Heart left ventricle (tissue), 13 donors: ENCODE data around the gene MAP3K3.

Source experiments
- POLR2A ChIP-seq, 2 donors: fragments of 450-650 bp; IDR thresholded peaks; one replicate each; pipeline ENCODE4 v1.6.1; 2017; ENCODE audit warnings: antibody characterized with exemption in 2 of 2, mild to moderate bottlenecking in 2 of 2, moderate library complexity in 2 of 2
- TF ChIP-seq, protein P1 (sequence below), 12 donors: fragments of 200-600 bp; sonication (generic) in 4 of 12; IDR thresholded peaks; one replicate each; pipeline versions ENCODE4 v1.5.0 to v1.8.0; 2018 to 2022; ENCODE audit warnings: antibody characterized with exemption in 12 of 12, mild to moderate bottlenecking in 5 of 12
- donor health status: ischemic (EF 13 %, LVEDD 7.1; RV severe dilation, severe dysfunction).
- donor health status: DM: no; HTN: yes; CAD: no.
- donor health status: DM: no; HTN: no; CAD: no.
- donor health status: ischemic (EF 25% LVEDD 6.9; RV normal size, moderate dysfunction).
- donor health status: ischemic (EF 25% LVEDD 5.7; RV mildly dilated, moderate dysfunction).
- donor health status: ischemic (EF 35%, LVEDD 5.7; RV mildly dilated, moderate dysfunction).
- donor health status: nonischemic (EF 11% LVEDD 7.7; RV severe dilation, severe dysfunction).
- donor health status: DM: yes; HTN: yes; CAD: no.
- donor health status: PGD.
- donor health status: ischemic (EF 29% LVEDD 5.4; RV normal size, mild dysfunction).
- donor health status: nonischemic (EF 23%, LVEDD 6.1; RV moderate dilation, normal function).

DNA sequence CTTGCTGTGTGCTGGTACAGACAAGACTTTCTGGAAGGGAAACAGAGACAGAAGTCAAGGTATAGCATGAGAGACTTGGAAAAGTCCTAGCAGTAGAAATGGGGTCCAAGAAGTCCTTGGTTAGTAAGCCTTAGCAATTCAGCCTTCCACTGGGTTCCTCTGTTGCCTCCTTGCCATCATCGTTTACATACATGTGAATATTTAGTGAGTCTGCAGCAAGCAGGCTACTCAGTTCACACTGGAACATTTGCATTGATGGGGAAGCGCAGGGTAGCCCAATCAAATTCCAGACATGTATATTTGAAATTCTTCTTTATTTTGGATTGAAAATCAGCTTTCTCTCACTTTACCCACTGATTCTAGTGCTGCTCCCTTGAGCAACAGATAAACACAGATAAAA is 50.6 kb downstream of the MAP3K3 start:
- TF ChIP-seq, protein P1, sequence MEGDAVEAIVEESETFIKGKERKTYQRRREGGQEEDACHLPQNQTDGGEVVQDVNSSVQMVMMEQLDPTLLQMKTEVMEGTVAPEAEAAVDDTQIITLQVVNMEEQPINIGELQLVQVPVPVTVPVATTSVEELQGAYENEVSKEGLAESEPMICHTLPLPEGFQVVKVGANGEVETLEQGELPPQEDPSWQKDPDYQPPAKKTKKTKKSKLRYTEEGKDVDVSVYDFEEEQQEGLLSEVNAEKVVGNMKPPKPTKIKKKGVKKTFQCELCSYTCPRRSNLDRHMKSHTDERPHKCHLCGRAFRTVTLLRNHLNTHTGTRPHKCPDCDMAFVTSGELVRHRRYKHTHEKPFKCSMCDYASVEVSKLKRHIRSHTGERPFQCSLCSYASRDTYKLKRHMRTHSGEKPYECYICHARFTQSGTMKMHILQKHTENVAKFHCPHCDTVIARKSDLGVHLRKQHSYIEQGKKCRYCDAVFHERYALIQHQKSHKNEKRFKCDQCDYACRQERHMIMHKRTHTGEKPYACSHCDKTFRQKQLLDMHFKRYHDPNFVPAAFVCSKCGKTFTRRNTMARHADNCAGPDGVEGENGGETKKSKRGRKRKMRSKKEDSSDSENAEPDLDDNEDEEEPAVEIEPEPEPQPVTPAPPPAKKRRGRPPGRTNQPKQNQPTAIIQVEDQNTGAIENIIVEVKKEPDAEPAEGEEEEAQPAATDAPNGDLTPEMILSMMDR (IDR thresholded peaks at IDR 0.05), result no peak
- TF ChIP-seq POLR2A (IDR thresholded peaks at IDR 0.05), result no peak
